Amniotic stem cell (primary cell): ENCODE data around the gene CNNM4.
A peak's percentile ranks its signal among the peaks of the same experiment; 100 is the strongest.
"Not testable (repeated sequence)": the region's sequence is repeated elsewhere in the genome, so short reads cannot be mapped to it uniquely, and the experiment has no call there.

Experiments
- DNase-seq: peaks from one replicate; lab custom pipeline; 2025; lab: John Stamatoyannopoulos, UW

The CNNM4 gene

GRCh38 chr2:96792772-96793749 is 32.4 kb downstream of the CNNM4 start:
- no peak for DNase-seq

- DNase-seq = no peak
Observed at GRCh38 chr2:96795076-96795475, 34.4 kb downstream of the CNNM4 start.

DNA sequence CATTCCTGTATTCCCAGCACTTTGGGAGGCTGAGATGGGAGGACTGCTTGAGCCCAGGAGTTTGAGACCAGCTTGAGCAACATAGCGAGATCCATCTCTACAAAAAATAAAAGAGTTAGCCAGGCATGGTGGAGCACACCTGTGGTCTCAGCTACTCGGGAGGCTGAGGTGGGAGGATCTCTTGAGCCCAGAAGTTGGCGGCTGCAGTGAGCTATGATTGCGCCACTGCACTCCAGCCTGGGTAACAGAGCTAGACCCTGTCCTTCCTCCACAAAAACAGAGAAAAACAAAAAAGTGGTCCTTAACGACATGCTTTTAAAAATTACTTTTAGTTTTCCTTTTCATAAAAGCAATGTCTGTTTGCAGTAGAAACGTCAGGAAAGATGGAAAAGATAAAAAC is 35.8 kb downstream of the CNNM4 start:
- DNase-seq = not testable (repeated sequence)

DNA sequence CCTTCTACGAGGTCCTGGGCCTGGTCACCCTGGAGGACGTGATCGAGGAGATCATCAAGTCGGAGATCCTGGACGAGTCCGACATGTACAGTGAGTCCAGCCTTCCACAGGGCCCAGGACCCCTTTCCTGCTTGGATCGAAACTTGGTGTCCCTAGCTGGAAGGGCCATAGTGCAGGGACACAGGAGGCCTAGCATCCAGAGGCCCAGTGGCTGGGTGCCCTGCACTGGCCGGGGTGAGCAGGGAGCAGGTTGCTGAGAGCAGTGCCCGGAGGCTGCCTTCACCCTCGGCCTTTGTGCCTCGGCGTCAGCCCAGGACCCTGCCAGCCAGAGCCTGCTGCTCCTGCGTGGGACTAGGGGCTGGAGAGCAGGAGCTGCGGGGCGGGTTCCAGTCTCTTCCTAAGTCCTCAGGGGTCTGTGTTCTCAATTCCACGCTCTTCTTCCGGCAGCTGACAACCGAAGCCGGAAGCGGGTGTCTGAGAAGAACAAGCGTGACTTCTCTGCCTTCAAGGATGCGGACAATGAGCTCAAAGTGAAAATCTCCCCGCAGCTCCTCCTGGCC is 36.4 kb downstream of the CNNM4 start:
- DNase-seq = no peak

DNA sequence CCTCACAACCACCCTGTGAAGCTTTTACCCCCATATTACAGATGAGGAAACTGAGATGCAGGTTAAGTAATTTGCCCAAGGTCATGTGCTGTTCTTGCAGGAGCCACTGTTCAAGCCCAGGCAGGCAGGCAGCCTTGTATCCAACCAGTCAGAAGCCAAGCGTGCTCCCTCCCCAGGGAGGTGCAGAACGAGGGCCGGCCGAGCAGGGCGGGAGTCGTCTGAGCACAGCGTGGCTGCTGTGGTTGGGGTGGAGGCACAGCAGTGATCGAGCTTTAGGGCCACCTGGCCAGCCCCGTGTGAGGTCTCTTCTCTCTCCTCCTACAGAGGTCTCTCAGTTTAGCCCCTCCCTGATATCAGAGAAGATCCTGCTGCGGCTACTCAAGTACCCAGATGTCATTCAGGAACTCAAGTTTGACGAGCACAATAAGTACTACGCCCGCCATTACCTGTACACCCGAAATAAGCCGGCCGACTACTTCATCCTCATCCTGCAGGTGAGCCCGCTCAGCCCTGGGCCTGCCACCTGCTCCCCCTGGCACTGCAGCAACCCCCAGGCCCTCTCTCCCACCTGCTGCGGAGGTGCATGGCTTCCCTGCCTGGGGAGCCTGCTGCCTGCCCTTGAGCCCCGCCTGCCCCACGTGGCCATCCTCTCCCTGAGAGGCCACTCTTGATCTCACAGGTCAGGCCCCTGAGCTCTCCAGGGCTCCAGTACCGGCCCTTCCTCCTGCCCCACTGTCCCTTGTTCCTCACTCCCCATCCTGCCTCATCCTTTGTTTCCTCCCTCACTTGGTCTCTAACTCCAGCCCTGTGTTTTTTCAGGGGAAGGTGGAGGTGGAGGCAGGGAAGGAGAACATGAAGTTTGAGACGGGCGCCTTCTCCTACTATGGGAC is 38.3 kb downstream of the CNNM4 start:
- no peak for DNase-seq

DNA sequence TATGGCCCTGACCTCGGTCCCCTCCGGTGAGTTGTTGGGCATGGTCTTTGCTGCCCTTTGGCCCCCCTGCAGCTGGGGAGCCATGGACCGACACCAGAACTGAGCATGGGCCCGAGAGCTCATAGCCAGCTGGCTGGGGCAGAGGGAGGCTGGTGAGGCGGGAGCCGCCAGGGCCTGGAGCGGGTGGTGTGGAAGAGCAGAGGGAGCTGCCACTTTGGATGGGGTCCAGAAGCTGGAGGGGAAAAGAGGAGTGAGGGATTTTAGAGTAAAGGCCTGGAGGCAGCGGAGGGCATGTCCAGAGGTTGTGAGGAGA is 38.9 kb downstream of the CNNM4 start:
- DNase-seq = no peak

GRCh38 chr2:96800061-96801004 is 39.6 kb downstream of the CNNM4 start:
- no peak for DNase-seq

- peak; percentile 21 for DNase-seq
Observed at GRCh38 chr2:96801005-96801785, 40.5 kb downstream of the CNNM4 start.

DNA sequence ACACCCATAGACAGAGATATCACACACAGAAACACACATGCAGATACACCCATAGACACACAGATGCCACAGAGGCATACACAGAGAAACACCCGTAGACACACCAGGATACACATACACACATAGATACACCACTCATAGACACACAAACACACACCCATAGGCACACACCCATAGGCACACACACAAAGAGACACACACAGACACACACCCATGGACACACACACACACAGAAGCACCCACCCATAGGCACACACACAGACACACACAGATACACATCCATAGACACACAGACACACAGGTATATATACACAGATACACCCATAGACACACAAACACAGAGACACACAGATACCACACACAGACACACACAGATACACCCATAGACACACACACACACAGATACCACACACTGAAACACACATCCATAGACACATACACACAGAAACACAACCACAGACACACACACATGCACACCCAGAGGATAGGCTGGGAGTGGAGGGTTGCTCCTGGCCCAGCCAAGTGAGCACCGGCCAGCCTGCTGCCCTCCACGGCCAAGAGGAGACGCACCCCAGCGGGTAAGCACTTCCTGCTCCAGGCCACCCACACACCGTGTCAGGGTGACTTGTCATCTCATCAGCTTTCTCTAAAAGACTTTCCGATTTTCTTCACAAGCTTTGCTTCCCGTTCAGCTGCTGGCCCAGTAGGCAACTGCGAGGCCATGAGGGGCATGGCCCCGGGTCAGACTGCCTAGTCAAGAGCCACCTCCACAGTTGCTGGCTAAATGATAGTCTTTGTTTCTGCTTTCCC is 41.3 kb downstream of the CNNM4 start:
- no peak for DNase-seq

- DNase-seq = no peak
Observed at GRCh38 chr2:96802721-96803120, 42.0 kb downstream of the CNNM4 start.

DNA sequence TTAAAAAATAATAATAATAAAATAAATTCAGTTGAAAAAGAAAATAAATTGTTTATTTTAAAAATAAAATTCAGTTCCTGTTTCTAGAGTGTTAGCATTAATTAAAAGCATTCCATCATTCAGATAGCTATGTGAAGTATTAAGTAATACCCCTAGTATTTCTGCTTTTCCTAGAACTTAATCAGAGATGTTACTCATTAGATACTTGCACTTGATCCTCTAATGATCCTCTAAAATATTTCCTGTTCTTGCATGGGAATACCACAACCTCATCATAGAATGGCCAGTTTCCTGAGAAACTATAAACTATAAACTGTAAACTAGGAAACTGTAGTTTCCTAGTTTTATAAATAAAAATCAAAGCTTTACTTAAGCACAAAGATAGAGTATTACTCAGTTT is 44.3 kb downstream of the CNNM4 start:
- DNase-seq = no peak

- DNase-seq = not testable (repeated sequence)
Observed at GRCh38 chr2:96805946-96806345, 45.2 kb downstream of the CNNM4 start.

GRCh38 chr2:96806468-96807126 is 45.9 kb downstream of the CNNM4 start:
- no peak for DNase-seq

GRCh38 chr2:96807127-96807471 is 46.4 kb downstream of the CNNM4 start:
- no peak for DNase-seq

DNA sequence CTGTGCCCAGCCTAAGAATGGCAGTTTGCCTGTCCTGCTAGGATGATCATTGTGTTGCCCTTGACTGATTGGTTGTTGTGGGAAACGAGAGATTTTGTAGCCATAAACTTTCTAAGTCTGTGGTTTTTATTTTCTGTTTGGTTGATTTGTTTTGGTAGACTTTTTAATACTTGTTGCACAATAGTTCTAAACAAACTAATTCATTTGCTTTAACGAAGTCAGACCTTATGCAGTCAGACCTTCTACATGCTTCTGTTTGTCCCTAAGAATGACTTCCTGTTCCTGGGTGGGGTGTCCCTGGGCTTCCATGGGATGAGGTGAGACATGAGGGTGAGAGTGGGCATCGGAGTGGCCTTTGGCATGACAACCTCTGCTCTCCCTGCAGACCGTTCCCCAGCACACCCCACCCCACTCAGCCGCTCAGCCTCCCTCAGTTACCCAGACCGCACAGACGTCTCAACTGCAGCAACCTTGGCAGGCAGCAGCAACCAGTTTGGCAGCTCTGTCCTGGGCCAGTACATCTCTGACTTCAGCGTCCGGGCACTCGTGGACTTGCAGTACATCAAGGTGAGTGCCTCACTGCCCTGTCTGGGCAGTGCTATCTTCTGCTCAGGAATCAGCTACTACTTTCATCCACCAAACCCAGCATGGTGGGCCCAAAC is 47.6 kb downstream of the CNNM4 start:
- DNase-seq = no peak

GRCh38 chr2:96809216-96809882 is 48.6 kb downstream of the CNNM4 start:
- no peak for DNase-seq

- DNase-seq = no peak
Observed at GRCh38 chr2:96809951-96810782, 49.5 kb downstream of the CNNM4 start.
